ENCODE measurements around the gene TRIM42. TPM values are rescaled to one million over a fixed set of nuclear protein-coding genes. Genes with fewer than 3 reads are reported as not detected.

TRIM42 gene
- total and polyA plus RNA-seq, 2 of the 8 experiments (the other 6 are each of a cell fraction or from before 2014, with no cell fraction given), result not detected

- Histone ChIP-seq H4K8ac (ENCODE audit: extremely low read depth, insufficient read depth, low read length) (no peak overlapping the region), H3K4me2 (ENCODE audit: insufficient read depth in 1 of 2, low read depth in 2 of 2, low read length in 2 of 2) (no peak overlapping the region), H3K4me1 (replicated peaks in 1 of 4; ENCODE audit: control insufficient read depth in 3 of 4, insufficient read depth in 4 of 4, low read length in 3 of 4) (no peaks in the 10 kb centered on the region), H3K9ac (replicated peaks in 1 of 4; ENCODE audit: extremely low read depth in 1 of 4, low read depth in 3 of 4, low read length in 3 of 4) (no peak overlapping the region), H3K56ac (replicated peaks; ENCODE audit: insufficient read length, low read depth, low read length) (no peak overlapping the region), H2BK120ac (replicated peaks; ENCODE audit: low read depth, low read length) (no peak overlapping the region), H3K27ac (ENCODE audit: low read depth, low read length) (no peak overlapping the region), H4K91ac (replicated peaks; ENCODE audit: insufficient read length, low read length) (no peak overlapping the region), H3K79me2 (ENCODE audit: control insufficient read depth in 1 of 2, insufficient read depth in 2 of 2, low read length in 2 of 2) (no peaks in the 10 kb centered on the region), H3K18ac (ENCODE audit: extremely low read depth, low read length) (no peak overlapping the region), H3K4ac (replicated peaks; ENCODE audit: insufficient read length, low read depth, low read length) (no peak overlapping the region), H3K14ac (ENCODE audit: insufficient read length) (no peak overlapping the region), H3K4me3 (ENCODE audit: extremely low read depth in 1 of 4, insufficient read depth in 2 of 4, low read depth in 3 of 4, low read length in 4 of 4) (no peak overlapping the region), H4K20me1 (replicated peaks in 1 of 2; ENCODE audit: control insufficient read depth in 1 of 2, insufficient read depth in 2 of 2, low read length in 2 of 2) (no peaks in the 10 kb centered on the region), H3K27me3 (replicated peaks in 1 of 4; ENCODE audit: control insufficient read depth in 3 of 4, extremely low read depth in 1 of 4, insufficient read depth in 3 of 4, low read length in 3 of 4) (no peaks in the 10 kb centered on the region), H2AK5ac (ENCODE audit: low read depth, low read length) (no peak overlapping the region), H3K79me1 (ENCODE audit: low read depth, low read length) (no peaks in the 10 kb centered on the region), H2BK15ac (ENCODE audit: low read length) (no peak overlapping the region), H3K23ac (ENCODE audit: insufficient read length) (no peak overlapping the region), H2BK12ac (ENCODE audit: low read depth, low read length) (no peak overlapping the region), H2AFZ (ENCODE audit: low read length) (no peak overlapping the region), H2BK5ac (ENCODE audit: low read depth, low read length) (no peak overlapping the region), H4K5ac (ENCODE audit: insufficient read length, low read depth, low read length) (no peak overlapping the region), H3K9me3 (ENCODE audit: insufficient read depth in 2 of 2, low read depth in 1 of 2, low read length in 1 of 2) (no peaks in the 10 kb centered on the region; a peak in 1 of 4 replicates), H2BK20ac (ENCODE audit: low read length) (no peak overlapping the region), H3K23me2 (ENCODE audit: low read depth, low read length) (no peaks in the 10 kb centered on the region; the same call in 1 of the 2 replicates), H3K36me3 (ENCODE audit: control insufficient read depth in 2 of 4, insufficient read depth in 4 of 4, low read length in 3 of 4) (no peaks in the 10 kb centered on the region)
- TF ChIP-seq RNF2 (IDR thresholded peaks at IDR 0.05; ENCODE audit: borderline replicate concordance, low read depth, low read length, missing control alignments, poor library complexity, severe bottlenecking) (no peak), SP1 (IDR thresholded peaks at IDR 0.05; ENCODE audit: low read depth, low read length) (no peak), POLR2A (IDR thresholded peaks at IDR 0.05; ENCODE audit: control extremely low read depth in 1 of 2, low read depth in 2 of 2, low read length in 2 of 2) (no peak)
- POLR2A ChIA-PET (ENCODE audit: partially characterized antibody), result no interaction called here
- CTCF ChIA-PET (ENCODE audit: partially characterized antibody), result interaction anchor here (0.7 to 1.1 kb wide), 2 partner anchors 108 to 146 kb away, joined by 3 read pairs; no protein-coding TSS in a partner anchor
- FAIRE-seq (no peak), DNase-seq (ENCODE audit: low read depth in 1 of 2, low spot score in 2 of 2) (no peak)
- 83% methylated on average over 3 of the region's 3 CpGs; no CpG with 5 or more reads in 1 of the 2 experiments for WGBS, 2 experiments (ENCODE audit: extremely low coverage in 1 of 2, insufficient coverage in 1 of 2, insufficient read length in 1 of 2, insufficient replicate concordance in 2 of 2, low coverage in 1 of 2, low lambda C conversion rate in 2 of 2, missing lambda C conversion rate in 1 of 2)
Observed at GRCh38 chr3:140717921-140718320, 40.1 kb downstream of the TRIM42 start.
